HG03460 (cell line): ENCODE measurements around the gene ENGASE.

Experiments used
- ATAC-seq: cut with Tn5 transposase; IDR thresholded peaks from one replicate; pipeline ENCODE4 v1.9.1; 2021; ENCODE audit not compliant: unreplicated experiment

ENGASE gene

GRCh38 chr17:79111097-79111496 is 36.5 kb downstream of the ENGASE start:
- no peak for ATAC-seq

DNA sequence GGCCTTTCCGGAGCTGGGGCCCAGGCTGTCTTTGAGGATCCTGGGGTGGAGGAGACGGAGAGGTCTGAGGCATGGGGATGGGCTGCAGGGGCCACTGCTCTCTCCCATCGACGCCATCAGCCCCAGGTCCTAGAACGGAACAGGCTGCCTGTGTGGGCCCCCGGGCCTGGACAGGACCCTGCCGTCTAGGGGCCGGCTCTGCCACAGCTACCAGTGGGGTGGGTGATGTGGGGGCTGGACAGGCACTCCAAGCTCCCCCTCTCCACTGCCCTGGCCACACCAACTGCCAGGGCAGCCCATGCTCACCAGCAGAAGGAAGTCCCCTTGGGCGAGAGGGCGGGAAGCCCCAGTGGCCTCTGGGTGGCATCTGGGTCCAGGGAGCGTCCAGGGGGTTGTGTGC is 37.8 kb downstream of the ENGASE start:
- ATAC-seq = no peak

DNA sequence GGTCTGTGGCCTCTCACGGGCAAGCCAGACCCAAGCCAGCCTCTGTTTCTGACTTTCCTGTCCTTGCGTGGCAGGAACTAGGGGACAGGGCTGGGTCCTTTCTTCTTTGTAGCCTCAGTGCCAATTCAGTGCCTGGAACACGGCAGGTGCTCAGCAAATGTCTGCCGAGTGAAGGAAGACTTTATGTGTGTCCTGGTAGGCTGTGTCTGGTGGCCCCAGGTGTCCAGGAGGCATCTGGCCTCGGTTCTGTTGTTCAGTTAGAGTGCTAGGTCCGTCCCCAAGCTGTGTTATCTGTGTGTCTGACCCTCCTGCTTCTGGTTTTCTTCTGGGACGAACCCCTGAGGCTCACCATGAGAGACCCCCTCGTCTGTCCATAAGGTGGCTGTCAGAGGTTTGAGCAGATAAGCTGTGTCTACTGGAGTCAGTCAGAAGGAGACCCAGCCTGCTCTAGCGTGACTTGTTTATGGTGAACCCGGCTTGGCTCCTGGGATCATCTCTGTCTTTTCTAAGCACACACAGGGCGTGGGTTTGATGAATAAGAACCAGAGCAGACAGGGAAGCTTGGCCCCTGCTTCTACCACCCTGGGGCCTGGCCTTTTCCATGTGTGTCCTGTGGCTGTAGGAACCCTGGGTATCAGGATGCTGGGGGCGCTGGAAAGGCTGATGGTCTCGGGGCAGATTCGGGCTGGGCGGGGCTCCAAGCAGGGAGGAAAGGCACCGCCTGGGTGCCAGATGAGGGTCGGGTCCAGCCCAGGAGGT is 39.3 kb downstream of the ENGASE start:
- no peak for ATAC-seq

DNA sequence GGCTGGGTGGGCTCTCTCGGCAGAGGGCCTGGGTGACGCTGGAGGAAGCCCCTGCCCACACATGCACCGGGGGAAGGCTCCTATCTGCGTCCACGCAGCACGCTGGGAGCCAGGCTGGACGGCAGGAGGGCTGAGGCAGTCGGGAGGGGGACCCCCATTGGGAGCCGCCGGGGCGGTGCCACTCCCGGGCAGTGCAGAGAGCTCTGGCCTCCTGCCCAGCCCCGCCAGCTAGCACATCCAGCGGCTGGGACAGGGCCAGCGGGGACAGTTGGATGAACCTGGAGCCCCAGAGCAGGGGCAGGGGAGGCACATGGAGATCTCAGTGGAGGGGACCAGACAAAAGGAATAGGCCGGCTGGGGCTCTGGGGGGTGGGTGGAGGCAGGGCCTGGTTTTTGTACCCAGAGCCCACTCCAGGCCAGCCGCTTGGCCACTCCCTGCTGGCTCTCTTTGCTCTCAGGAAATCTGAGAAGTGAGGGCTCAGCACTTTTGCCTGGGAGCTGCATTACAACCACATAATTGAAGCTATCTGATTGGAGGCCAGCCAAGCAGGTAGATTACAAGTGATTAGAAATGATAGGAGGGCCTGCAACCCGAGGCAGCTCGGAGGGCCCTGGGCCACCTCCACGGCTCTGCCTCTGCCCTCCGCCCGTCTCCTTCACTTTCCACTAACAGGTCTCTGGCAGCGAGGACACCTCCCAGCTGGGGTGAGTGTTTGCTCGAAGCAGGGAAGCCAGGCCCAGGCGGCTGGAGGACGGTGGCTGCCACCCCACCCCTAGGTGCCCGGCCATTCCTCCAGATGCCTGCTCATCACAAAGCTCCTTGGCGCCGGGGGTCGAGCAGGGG is 40.1 kb downstream of the ENGASE start:
- ATAC-seq = no peak

GRCh38 chr17:79115487-79115886 is 40.9 kb downstream of the ENGASE start:
- no peak for ATAC-seq

DNA sequence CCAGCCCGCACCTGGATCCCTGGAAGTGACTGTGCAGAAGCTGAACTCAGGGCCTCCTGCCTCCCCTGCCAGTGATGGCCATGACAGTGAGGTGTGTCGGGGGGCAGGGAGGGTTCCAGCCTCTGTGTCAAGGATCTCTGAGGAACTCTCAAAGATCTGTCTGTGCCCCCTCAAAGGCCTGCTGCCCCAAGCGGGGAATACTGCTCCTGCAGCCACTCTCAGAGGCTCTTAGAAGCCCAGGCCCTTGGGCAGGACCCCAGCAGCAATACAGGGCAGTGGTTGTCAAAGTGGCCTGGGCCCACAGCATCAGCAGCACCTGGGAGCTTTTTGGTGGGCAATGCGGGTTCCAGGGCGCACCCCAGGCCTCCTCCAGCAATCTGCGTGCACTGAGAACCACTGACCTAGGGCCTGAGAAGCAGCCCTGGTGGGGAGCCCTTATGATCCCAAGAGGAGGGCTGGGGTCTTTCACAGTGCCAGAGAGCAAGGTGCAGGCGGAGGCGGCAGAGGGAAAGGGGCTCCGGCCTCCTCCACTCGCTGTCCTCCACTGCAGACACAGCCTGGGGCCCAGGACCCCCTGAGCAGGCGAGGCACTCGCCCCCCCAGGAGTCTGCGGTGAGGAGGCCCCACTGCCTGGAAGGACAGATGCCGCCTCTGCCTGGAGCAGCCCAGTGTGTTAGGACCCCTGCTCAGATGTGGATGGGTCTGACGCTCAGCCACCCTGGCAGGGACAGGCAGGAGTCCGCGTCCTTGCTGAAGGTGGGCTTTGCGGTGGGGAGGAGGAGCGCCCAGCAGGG is 42.1 kb downstream of the ENGASE start:
- no peak for ATAC-seq

GRCh38 chr17:79117905-79118487 is 43.4 kb downstream of the ENGASE start:
- no peak for ATAC-seq

DNA sequence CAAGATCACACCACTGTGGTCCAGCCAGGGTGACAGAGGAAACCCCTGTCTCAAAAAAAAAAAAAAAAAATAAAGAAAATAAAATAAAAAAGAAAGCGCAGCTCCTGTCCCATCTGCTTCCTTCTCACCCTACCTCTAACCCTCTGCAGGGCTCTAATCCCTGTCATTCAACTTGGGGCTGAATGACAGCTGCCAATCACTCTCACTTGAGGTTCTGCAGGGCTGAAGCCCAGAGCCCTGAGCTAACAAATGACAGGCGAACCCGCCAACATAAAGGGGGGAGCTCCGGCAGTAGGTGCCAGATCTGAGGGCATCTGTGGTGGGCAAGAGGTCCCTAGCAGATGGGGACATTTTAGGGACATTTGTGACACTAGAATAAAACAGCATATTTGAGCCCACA is 44.3 kb downstream of the ENGASE start:
- ATAC-seq = no peak

- ATAC-seq = no peak
Measured at GRCh38 chr17:79120259-79120658, 45.6 kb downstream of the ENGASE start.

DNA sequence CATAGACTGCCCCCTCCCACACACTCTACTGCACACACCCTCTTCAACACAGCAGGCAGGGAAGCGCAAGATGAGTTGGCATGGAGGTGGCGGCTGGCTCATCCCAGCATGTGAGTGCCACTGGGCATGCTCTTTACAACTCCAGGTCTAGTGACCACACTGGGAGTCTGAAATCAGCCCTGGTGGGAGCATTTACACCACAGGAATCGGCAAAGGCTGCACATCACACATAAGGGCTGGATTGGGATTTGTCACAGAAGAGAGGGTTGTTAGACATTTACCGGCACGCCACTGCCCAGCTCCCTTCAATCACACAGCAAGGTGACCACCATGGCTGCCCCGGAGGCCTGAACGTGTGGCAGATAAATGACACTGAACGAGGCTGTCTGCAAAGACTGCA is 49.4 kb downstream of the ENGASE start:
- no peak for ATAC-seq

DNA sequence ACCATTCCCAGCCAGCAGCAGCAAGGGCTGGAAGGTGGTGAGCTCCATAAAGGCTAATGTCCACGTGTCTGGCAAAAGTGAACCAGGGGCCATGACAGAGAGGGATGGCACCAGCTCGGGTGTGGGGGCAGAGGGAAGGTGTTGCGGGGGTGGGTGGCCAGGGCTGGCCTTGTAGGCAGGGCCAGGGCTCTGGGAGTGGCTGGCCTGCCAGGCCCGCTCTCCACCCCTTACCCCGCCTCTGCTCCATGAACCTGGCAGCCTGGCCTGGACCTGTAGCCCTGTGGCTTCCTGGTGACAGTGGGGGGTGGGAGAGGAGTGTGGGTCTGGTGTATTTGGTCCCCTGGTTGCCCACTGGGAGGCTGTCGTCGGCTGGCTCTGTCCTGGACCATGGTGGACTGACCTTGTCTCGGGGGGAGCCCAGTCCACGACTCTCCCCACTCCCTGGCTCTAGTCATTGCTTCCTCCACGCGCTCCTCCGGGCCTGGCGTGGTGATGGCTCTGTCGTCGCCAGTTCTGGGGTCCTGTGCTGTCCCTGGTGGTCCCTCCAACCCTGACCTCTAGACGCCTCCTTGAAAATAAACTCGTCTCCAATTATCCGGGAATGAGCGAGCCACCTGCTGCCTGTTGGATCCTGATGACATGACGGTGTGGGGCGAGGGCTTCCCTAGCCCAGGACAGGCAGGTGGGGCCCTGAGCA is 50.0 kb downstream of the ENGASE start:
- no peak for ATAC-seq

DNA sequence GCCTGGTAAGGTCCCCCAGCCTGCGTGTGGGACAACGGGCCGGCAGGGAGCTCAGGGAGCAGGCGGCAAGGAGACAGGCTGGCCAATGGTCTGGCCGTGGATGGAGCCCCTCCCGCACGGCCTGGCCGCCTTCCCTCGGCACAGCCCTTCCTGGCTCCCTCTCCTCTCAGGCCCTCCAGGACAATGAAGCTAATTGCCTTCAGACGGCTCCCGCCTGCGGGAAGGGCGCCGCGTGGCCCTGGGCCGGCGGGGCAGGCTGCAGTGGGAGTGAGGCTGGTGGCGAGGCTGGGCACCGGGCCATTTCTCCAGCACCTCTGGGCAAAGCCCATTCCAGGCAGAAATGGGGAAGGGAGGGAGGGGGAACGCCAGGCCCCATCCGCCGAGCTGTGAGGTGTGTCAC is 50.9 kb downstream of the ENGASE start:
- ATAC-seq = no peak

- ATAC-seq = no peak
Measured at GRCh38 chr17:79126139-79126538, 51.5 kb downstream of the ENGASE start.

- ATAC-seq = no peak
Measured at GRCh38 chr17:79127534-79128135, 53.0 kb downstream of the ENGASE start.

DNA sequence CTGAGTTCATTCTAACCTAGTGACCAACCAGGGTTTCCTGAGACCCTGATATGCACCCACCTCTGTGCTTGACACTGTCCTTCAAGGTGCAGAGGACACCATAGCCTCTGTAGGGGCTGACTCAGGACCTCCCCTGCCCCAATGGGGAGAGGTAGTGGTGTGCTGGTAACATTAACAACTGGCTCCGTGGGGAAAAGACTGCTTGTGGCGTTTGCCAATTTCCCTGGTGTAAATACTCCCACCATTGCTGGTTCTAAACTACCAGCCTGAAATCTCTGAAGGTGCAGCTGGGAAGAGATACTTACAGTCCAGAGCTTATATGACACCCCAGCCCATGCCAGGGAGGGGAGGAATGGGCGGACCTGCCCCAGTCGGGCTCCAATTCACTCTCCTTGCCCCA is 54.9 kb downstream of the ENGASE start:
- no peak for ATAC-seq

GRCh38 chr17:79130536-79131273 is 56.1 kb downstream of the ENGASE start:
- ATAC-seq = no peak

DNA sequence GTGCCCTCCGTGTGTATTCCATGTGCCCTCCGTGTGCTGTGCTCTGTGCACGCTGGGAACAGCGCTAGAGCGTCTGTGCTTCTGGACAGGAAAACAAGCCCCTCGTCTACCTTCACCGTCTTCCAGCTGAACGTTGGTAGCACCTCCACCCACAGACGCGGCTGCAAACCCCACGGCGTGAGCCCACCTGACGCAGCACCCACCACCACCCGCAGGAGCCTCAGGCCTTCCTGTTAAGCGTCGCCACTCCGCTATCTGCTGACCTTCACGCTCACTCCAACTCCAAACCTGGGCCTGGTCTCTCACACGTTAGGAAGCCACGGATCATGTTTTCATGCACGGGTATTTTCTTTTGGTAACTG is 56.6 kb downstream of the ENGASE start:
- ATAC-seq = no peak

DNA sequence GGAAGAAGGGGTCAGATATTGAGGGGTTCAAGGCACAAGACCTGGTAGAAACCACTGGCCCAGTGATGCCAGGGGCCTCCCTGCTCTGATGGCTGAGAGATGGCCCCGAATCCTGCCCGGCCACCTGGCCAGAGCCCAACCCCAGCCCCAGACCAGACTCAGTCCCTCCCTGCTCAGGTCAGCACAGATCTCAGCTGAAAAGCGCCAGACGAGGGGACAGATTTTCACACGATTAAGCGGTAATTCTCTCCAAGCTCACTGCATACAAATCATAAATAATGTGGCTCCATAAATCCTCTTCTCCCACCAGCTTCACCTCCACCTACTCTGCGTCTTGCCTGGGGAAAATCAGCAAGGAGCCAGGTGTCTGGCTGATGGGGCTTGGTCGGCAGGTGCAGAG is 57.1 kb downstream of the ENGASE start:
- ATAC-seq = no peak

DNA sequence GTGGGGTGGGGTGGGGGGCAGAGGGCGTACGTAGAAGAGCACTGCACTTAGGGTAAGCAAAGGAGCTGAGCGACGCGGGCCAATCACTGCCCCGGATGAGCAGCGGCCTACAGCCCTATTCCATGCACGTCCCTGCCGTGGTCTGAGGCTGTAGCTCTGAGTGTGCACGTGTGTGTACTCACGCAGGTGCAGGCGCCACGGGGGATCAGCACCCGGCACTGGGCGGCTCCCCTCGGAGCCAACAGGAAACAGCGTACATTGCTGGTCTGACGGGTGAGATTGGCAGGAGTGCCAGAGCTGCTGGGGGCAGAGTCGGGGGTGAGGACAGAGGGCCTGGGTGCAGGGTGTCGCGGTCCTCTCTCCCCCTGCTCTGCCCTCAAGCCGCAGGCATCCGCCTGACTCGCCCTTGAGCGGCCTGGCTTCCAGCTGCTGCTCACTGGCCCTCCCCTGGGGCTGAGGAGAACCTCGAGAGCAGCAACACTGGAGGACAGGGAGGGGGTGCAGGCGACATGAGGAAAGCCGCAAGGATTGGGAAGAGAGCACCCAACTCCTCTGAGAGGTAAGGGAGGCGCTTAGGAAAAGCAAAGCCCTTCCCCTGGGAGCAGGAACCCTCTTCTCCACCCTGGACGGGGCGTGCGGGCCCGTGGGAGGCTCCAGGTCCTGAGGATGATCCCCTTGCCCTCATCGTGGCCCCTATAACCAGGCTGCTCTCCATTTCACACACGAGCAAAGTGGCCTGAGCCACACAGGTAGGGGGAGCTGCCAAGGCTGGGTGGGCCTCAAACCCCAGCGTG is 57.8 kb downstream of the ENGASE start:
- no peak for ATAC-seq
